Epithelial cell of proximal tubule (primary cell): ENCODE results near the gene LZTFL1. TPM values are rescaled to one million over a fixed set of nuclear protein-coding genes. Genes with fewer than 3 reads are reported as not detected.

Experiments
- DNase-seq: peaks from one replicate; pipeline ENCODE4 v3.0.0-alpha.2; 2011; ENCODE audit warnings: low read depth
- H3K4me3 ChIP-seq: 2 replicates; pipeline ENCODE4 v1.5.1; 2011; ENCODE audit warnings: low read depth, mild to moderate bottlenecking, low read length
- total RNA-seq: library from RNA; depleted of rRNA; stranded (reverse); fragments of >200 nt; gene quantifications from 2 replicates; pipeline ENCODE4 v1.2.3, GENCODE V29; 2015
- TF ChIP-seq, protein P1 (sequence below): conservative IDR thresholded peaks from 2 replicates; pipeline ENCODE4 v1.5.1; 2012; ENCODE audit warnings: low read depth, mild to moderate bottlenecking, low read length

Gene LZTFL1
- total RNA-seq, 1 donor from 2014 or later: 8.6 TPM

- no peak overlapping the region for H3K4me3 ChIP-seq
- no peak for DNase-seq
- TF ChIP-seq, protein P1, sequence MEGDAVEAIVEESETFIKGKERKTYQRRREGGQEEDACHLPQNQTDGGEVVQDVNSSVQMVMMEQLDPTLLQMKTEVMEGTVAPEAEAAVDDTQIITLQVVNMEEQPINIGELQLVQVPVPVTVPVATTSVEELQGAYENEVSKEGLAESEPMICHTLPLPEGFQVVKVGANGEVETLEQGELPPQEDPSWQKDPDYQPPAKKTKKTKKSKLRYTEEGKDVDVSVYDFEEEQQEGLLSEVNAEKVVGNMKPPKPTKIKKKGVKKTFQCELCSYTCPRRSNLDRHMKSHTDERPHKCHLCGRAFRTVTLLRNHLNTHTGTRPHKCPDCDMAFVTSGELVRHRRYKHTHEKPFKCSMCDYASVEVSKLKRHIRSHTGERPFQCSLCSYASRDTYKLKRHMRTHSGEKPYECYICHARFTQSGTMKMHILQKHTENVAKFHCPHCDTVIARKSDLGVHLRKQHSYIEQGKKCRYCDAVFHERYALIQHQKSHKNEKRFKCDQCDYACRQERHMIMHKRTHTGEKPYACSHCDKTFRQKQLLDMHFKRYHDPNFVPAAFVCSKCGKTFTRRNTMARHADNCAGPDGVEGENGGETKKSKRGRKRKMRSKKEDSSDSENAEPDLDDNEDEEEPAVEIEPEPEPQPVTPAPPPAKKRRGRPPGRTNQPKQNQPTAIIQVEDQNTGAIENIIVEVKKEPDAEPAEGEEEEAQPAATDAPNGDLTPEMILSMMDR: no peak
Measured at GRCh38 chr3:45794660-45795059, 47.3 kb downstream of the LZTFL1 start.

- no peak for DNase-seq
- H3K4me3 ChIP-seq: no peak overlapping the region
- TF ChIP-seq, protein P1: no peak
Measured at GRCh38 chr3:45794177-45794560, 47.8 kb downstream of the LZTFL1 start.

GRCh38 chr3:45793482-45794176, 48.3 kb downstream of the LZTFL1 start:
- TF ChIP-seq, protein P1: no peak
- DNase-seq: no peak
- H3K4me3 ChIP-seq: no peak overlapping the region

GRCh38 chr3:45792516-45793172, 49.3 kb downstream of the LZTFL1 start:
- TF ChIP-seq, protein P1: no peak
- DNase-seq: no peak
- no peak overlapping the region for H3K4me3 ChIP-seq

DNA sequence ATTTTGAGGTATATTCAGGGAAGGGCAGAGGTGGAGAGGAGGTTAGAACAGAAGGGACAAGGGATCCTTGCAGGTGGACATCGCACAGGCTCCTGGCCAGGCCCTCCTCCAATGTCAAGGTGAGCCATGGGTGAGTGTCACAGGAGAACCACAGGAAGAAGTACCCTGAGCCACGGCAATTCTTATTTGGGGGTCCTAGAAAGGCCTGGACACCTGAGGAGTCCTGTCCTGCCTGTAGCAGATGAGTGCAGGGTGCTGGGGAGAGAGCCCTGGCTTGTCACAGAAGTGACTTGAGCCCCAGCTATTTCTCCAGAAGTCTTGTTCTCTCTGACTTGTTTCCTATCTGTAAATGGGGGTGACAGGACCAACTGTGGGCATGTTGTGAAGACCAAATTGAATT, 49.9 kb downstream of the LZTFL1 start:
- TF ChIP-seq, protein P1: no peak
- no peak overlapping the region for H3K4me3 ChIP-seq
- DNase-seq: no peak

DNA sequence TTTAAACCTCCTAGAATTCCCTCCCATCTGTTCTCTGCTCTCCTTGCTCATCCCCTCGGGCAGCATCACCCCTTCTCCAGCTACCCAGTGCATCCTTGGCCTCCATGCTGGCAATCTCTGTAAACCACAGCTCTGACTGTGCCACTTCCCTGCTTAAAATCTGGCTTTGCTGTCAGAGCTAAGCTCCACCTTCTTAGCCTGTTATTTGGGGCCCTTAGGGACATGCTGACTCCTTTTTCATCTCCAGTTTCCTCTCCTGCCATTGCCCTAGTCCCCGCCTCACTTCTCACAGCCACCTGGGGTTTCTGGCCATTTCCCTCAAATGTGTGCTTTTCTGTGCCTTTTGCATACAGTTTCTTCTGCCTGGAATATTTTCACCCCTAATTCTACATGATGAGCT, 51.3 kb downstream of the LZTFL1 start:
- TF ChIP-seq, protein P1: no peak
- H3K4me3 ChIP-seq: no peak overlapping the region
- no peak for DNase-seq
